ENCODE results near the gene RRBP1.
"Not testable (repeated sequence)": the region's sequence is repeated elsewhere in the genome, so short reads cannot be mapped to it uniquely, and the experiment has no call there.

Gene RRBP1

DNA sequence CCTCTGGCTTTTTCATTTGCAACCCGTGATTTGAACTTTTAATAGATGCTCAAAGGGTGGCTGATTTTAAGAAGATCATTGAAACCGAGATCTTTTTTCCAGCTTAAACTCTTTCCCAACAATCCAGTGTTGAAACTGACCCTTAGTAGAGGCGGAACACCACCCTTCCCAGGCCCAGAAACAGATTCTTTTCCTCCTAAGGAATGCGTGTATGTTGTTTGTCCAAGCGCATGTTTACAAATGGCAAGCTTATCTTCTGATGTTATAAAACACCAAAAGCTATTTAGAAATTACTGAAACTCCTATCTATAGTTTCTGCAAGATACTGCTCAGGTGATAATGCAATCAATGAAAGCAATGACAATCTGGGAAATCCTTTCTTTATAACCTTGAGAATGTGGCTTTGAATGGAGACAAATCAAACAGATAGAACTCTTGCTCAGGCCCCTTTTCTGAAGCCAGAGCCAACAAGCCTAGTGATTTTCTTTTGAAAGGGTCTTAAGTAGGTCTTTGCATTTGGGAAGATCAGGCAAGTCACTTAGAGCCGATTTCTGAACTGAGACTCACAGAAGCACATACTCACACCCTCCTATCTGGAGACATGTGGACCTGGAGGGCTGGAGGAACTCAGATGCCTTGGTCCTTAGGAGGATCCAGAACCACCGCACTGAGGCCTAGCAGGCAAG, 26.8 kb upstream of the RRBP1 start:
- DNase-seq (ENCODE audit: low spot score) = no peak

GRCh38 chr20:17707951-17708350, 25.9 kb upstream of the RRBP1 start:
- not testable (repeated sequence) for DNase-seq (ENCODE audit: low spot score)

DNA sequence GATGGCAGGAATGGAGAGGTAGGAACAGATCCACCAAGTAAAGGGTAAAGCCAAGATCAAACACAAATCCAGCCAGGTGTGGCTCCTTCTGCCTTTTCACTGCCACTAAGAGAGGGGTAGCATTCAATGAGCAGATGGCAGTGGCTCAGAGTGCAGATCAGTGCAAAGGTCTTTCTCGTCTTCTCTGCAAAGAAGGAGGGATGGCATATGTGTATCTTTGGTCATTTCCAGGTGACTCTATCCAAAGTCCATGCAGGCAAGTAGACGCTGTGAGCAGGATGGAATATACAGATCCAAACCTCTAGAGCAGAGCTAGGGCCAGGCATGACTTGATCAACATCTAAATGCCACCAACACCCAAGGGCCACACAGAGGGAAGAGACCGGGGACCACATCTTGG, 24.6 kb upstream of the RRBP1 start:
- DNase-seq (ENCODE audit: low spot score) = no peak

GRCh38 chr20:17705916-17706315, 23.9 kb upstream of the RRBP1 start:
- DNase-seq (ENCODE audit: low spot score) = no peak

DNA sequence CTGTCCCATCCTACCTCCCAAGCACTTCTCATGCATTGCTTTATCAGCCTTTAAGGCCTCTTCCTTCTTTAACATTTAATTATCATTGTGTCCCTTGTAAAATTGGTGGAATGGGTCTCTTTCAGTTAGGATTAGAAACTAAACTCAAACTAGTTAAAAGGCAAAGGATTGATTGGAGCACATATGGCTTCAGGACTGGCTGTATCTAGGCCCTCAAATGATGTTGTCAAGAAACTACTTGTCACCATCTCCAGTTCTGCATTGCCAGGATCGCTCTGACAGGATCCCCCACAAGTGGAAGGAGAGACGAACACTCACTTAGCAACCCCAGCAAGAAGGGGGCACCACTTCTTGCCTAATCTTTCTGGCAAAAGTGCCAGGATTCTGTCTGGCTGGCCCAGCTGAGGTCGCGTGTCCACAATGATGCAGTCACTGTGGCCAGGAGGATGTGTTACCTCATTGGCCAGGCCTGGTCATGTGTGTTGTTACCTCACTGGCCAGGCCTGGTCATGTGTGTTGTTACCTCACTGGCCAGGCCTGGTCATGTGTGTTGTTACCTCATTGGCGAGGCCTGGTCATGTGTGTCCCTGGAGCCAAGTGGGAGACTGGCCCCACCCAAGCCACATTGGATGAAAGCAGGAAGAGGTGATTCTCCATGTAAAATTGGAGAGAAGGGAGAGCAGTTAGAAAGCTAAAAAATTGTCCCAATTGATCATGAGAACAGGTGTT, 22.7 kb upstream of the RRBP1 start:
- DNase-seq (ENCODE audit: low spot score) = no peak

GRCh38 chr20:17701826-17702225, 19.8 kb upstream of the RRBP1 start:
- DNase-seq (ENCODE audit: low spot score) = no peak

- DNase-seq (ENCODE audit: low spot score) = no peak
Observed at GRCh38 chr20:17700637-17701036, 18.6 kb upstream of the RRBP1 start.

DNA sequence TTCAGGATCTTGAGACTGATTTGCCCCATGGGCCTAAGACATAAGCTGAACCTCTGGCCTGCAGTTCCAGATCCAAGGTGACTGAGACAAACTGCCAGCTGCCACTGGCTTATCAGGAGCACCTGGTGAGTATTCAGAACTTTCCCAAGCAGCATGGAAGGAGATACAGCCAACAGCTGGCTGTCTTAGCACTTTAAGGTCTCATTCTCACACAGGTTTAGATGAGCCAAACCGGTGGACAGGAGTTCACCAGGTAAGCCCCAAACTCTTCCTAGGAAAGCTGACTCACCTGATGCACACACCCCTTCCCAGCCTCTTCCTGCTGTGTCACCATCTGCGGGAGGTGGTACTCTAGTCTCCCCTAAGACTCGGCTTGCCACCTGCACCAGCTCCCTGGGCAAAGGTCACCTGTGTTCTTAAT, 17.9 kb upstream of the RRBP1 start, which contains the start of gene BANF2:
TSS of gene BANF2 (plus strand) at position 36 of the 421 bp plus-strand sequence. CDS start 25,060 bp downstream, outside the sequence.
- no peak for DNase-seq (ENCODE audit: low spot score)

DNA sequence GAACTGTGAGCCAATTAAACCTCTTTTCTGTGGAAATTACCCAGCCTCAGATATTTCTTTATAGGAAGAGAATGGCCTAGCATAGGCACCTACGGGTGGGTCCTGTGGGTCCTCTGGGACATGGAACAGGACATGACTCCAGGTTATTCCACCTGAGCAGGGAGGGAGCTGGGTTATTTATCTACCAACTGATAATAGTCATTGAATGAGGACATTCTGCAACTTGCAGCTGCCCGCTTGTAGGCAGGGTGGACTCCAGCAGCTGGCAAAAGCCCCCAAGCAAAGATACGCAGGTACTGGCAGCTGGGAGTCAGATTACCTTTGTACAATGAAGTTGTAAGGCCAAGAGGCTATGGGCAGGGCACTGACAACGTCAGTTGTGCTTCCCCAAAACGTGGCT, 16.3 kb upstream of the RRBP1 start:
- no peak for DNase-seq (ENCODE audit: low spot score)

DNA sequence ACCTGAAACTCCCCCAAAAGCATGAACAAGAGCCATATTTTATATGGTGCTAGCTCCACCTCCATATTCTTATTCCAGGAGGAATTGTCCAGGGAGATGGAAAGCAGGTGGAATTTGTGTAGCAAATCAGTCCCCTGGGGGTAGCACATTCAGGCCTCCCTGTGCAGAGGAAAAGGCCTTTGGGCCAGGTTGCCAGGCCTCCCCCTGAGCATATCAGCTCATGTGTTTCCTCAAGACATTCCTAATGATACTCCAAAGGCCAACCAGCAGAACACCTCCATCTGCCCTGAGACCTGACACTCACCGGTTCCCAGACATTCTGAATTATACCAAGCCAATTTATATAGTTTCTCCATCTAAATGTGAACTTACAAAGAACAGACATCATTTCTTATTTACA, 15.1 kb upstream of the RRBP1 start:
- no peak for DNase-seq (ENCODE audit: low spot score)

DNA sequence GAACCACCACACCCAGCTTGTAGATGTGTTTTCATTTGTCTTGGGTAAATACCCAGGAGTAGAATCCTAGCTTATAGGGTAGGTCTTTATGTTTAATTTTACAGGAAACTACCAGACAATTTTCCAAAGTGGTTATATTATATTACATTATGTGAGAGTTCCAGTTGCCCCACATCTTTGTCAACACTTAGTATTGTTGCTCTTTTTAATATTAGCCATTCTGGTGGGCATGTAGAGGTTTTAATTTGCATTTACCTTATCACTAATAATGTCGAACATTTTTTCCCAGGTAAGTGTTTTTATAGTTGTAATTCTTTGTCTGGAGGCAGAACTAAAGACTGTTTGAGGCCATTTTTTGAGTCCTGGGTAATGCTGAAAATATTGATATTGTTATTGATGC, 14.2 kb upstream of the RRBP1 start:
- no peak for DNase-seq (ENCODE audit: low spot score)

- no peak for DNase-seq (ENCODE audit: low spot score)
Observed at GRCh38 chr20:17694767-17695166, 12.7 kb upstream of the RRBP1 start.

GRCh38 chr20:17693444-17694001, 11.5 kb upstream of the RRBP1 start:
- DNase-seq (ENCODE audit: low spot score) = no peak

DNA sequence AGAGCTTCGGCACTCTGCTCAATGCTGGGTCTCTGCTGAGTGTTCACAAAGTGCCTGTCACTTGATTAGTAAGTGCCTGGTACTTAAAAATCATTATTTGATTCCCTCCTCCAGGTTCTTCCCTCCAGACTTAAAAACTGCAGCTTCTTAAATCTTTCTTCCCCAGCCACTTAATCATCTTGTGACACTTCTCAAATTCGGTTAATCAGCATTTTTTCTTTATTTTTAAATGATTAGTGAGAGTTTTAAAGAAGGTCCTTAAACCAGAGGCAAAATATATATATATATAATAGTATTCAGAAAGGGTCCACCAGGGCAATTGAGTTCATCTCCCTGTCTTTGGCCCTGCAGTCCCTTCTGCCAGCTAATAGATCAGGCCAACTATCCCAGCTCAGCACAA, 9.7 kb upstream of the RRBP1 start:
- no peak for DNase-seq (ENCODE audit: low spot score)

GRCh38 chr20:17690144-17690543, 8.1 kb upstream of the RRBP1 start:
- no peak for DNase-seq (ENCODE audit: low spot score)

DNA sequence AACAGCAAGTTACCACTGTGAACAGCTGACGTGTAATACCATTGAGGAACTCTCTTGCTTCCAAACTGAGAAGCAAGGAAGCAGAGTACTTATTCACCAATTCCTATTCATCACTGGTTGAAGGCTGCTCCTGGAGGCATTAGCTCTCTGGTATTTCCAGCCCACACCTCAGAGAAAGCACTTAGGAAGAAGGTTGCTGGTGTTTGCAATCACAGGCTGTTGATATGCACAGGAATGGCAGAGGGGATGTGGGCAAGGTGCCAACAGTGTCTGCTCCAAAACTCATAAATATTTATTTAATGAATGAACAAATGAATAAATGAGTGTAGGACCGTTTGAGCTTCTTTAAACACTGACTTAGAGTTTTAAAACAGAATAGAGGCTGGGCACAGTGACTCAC, 6.9 kb upstream of the RRBP1 start:
- no peak for DNase-seq (ENCODE audit: low spot score)

DNA sequence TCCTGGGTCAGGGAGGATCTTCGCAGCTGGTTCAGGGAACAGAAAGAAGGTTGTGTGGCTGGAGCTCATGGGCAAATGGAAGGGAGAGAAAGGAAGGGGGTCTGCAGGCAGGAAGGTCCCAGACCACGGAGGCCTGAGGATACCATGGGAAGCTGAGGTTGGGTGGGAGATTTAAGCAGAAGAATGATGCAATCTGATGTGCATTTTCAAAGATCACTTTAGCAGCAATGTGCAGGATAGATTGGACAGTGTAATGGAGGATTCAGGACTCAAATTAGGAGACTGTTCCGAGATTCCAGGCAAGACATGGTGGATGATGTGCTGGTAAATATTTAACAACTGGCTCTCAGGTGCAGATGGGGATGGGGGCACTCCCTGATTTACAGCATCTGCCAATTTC, 5.8 kb upstream of the RRBP1 start:
- DNase-seq (ENCODE audit: low spot score) = no peak

DNA sequence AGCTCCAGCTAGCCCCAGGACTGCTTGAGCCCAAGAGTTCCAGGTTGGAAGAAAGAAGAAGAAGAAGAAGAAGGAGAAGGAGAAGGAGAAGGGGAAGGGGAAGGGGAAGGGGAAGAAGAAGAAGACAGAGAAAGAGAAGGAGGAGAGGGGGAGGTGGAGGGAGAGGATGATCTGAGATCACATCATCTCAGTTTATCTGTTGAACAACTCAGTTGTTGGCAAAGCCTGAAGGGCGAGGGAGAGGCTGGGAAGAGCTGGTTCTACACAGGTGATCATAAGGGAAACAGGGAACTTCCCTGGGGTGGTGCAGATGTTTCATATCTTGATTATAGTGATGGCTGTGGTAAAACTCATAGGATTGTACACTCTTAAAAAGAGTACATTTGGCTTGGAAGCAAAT, 3.1 kb upstream of the RRBP1 start:
- no peak for DNase-seq (ENCODE audit: low spot score)

- DNase-seq (ENCODE audit: low spot score) = no peak
Observed at GRCh38 chr20:17684077-17684888, 2.2 kb upstream of the RRBP1 start.

GRCh38 chr20:17683218-17684076, 1.4 kb upstream of the RRBP1 start:
- DNase-seq (ENCODE audit: low spot score) = no peak

DNA sequence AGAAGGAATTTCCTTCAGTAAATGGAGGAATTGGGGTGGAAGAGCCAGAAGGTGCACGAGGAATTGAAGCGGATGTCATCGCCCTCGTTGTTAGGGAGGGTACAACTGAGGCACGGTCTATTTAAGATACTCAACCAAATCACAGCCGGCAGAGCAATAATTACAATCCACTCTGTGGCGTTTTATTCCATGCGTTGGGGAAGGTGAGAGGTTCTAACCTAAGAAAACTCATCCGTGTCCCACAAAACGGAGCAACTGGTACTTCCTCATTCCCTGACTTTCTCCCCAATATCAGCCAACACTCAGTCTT, 802 bp upstream of the RRBP1 start:
- DNase-seq (ENCODE audit: low spot score) = no peak

DNA sequence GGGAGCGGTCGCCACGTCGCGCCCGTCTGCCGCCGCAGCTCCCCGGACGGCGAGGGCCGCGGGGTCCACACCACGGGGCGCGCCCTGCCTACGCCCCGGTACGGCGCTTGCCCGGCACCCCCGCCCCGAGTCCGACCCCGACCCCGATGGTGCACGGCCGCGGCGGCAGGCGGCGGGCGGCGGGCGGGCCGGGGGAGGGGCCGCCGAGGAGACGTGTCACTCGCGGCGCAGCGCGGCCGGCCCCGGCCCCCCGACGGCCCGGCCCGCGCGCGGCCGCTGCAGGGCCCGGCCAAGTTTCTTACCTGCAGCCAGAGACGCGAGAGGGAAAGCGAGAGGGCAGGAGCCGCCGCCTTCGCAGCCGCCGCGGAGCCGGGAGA, 328 bp downstream of the RRBP1 start:
- DNase-seq (ENCODE audit: low spot score) = no peak
